GM12878 (cell line): Measurements from ENCODE around the gene MCM9. TPM values are rescaled to one million over a fixed set of nuclear protein-coding genes. Genes with fewer than 3 reads are reported as not detected.

Source experiments
- ATAC-seq: fragments of 200-7000 bp; cut with Tn5 transposase; 3 replicates; pipeline ENCODE4 v1.9.1; 2020; ENCODE audit warnings: mild to moderate bottlenecking, moderate library complexity
- BruUV-seq: library from RNA; stranded (reverse); fragments of 400-500 nt; replicated peaks from 2 replicates; lab custom pipeline; 2021; lab: Mats Ljungman, UMichigan
- CTCF ChIA-PET: fragments of 300-600 bp; sonication (Branson Sonifier 250); formaldehyde crosslinking; extraction: SDS; loops from one replicate; lab custom pipeline; 2021; ENCODE audit warnings: inconsistent platforms; lab: Yijun Ruan, JAX
- POLR2A ChIA-PET: fragments of 350-600 bp; formaldehyde crosslinking; extraction: SDS; loops from one replicate; lab custom pipeline; 2021; ENCODE audit warnings: inconsistent platforms; lab: Charles Lee
- RAD21 ChIA-PET: fragments of 300-600 bp; sonication (Branson Sonifier 250); formaldehyde crosslinking; loops from one replicate; lab custom pipeline; 2023; ENCODE audit warnings: antibody characterized with exemption; ENCODE audit not compliant: unreplicated experiment; lab: Charles Lee
- SMC1A ChIA-PET: fragments of 300-600 bp; sonication (Branson Sonifier 250); formaldehyde crosslinking; loops from one replicate; lab custom pipeline; 2023; ENCODE audit not compliant: unreplicated experiment, uncharacterized antibody; lab: Charles Lee
- DNase-seq: peaks from one replicate; pipeline ENCODE4 v3.0.0-alpha.2; 2011; ENCODE audit warnings: low read depth, low spot score
- FAIRE-seq: peaks from 3 replicates; lab custom pipeline; 2011; peaks lifted over from hg19 to GRCh38; lab: Jason Lieb, UNC
- H2AFZ ChIP-seq: 2 replicates; pipeline ENCODE4 v1.6.0; 2011; ENCODE audit warnings: low read depth, low read length, control low read depth; ENCODE audit not compliant: control insufficient read depth
- H3K27ac ChIP-seq: 2 replicates; pipeline ENCODE4 v1.5.1; 2011; ENCODE audit warnings: control low read depth; ENCODE audit not compliant: control insufficient read depth, insufficient read depth
- H3K27me3 ChIP-seq, 2 experiments: replicated peaks in 1 of 2; 2 replicates each; pipeline versions ENCODE4 v1.6.0 to v1.6.1; 2011; ENCODE audit warnings: low read length in 1 of 2; ENCODE audit not compliant: control insufficient read depth in 2 of 2, insufficient read depth in 2 of 2
- H3K36me3 ChIP-seq, 2 experiments: 2 replicates each; pipeline ENCODE4 v1.5.1; 2011; ENCODE audit warnings: low read length in 1 of 2; ENCODE audit not compliant: control insufficient read depth in 2 of 2, insufficient read depth in 2 of 2
- H3K4me1 ChIP-seq: 2 replicates; pipeline ENCODE4 v1.6.1; 2011; ENCODE audit warnings: mild to moderate bottlenecking, low read length, moderate library complexity, mixed read lengths; ENCODE audit not compliant: control insufficient read depth, insufficient read depth
- H3K4me2 ChIP-seq: 2 replicates; pipeline ENCODE4 v1.6.0; 2011; ENCODE audit warnings: control low read depth; ENCODE audit not compliant: control insufficient read depth, insufficient read depth
- H3K4me3 ChIP-seq: fragments of 200-600 bp; sonication (generic); 2 replicates; pipeline ENCODE4 v1.5.1; 2016
- H3K79me2 ChIP-seq: 2 replicates; pipeline ENCODE4 v1.6.0; 2011; ENCODE audit warnings: low read length; ENCODE audit not compliant: control insufficient read depth, insufficient read depth
- H3K9ac ChIP-seq: 2 replicates; pipeline ENCODE4 v1.8.0; 2011; ENCODE audit warnings: low read length, control low read depth, mixed read lengths; ENCODE audit not compliant: control insufficient read depth, insufficient read depth
- H3K9me3 ChIP-seq: replicated peaks from 3 replicates; pipeline ENCODE4 v1.5.1; 2011; ENCODE audit warnings: mild to moderate bottlenecking, low read length; ENCODE audit not compliant: control insufficient read depth, insufficient read depth
- H4K20me1 ChIP-seq: 2 replicates; pipeline ENCODE4 v1.6.0; 2011; ENCODE audit not compliant: control insufficient read depth, insufficient read depth
- ETV6 ChIP-seq, 2 experiments: fragments of 450-650 bp in 1 of 2; IDR thresholded peaks in 1 of 2; conservative IDR thresholded peaks in 1 of 2; 2 replicates each; pipeline ENCODE4 v1.6.1; 2014; ENCODE audit warnings: antibody characterized with exemption in 1 of 2, borderline replicate concordance in 1 of 2, low read depth in 1 of 2, mild to moderate bottlenecking in 1 of 2, moderate library complexity in 1 of 2
- JUND ChIP-seq: IDR thresholded peaks from 2 replicates; pipeline ENCODE4 v1.6.1; 2012; ENCODE audit warnings: low read depth, mild to moderate bottlenecking, low read length, improper control_type of control experiment, moderate library complexity
- SMAD5 ChIP-seq: IDR thresholded peaks from 2 replicates; pipeline ENCODE4 v1.6.1; 2016; ENCODE audit warnings: antibody characterized with exemption, low read depth
- SRF ChIP-seq, 2 experiments: IDR thresholded peaks; 2 replicates each; pipeline ENCODE4 v1.6.1; 2011; ENCODE audit warnings: low read depth in 2 of 2, low read length in 2 of 2, mild to moderate bottlenecking in 1 of 2, moderate library complexity in 1 of 2
- STAT3 ChIP-seq: IDR thresholded peaks from 2 replicates; pipeline ENCODE4 v1.6.1; 2011; ENCODE audit warnings: low read depth, low read length, improper control_type of control experiment
- SUPT20H ChIP-seq: IDR thresholded peaks from 2 replicates; pipeline ENCODE4 v1.6.1; 2011; ENCODE audit warnings: low read depth, mild to moderate bottlenecking, low read length, moderate library complexity, borderline replicate concordance; ENCODE audit not compliant: control insufficient read depth
- TAF1 ChIP-seq: IDR thresholded peaks from 2 replicates; pipeline ENCODE4 v1.6.1; 2011; ENCODE audit warnings: mild to moderate bottlenecking, low read depth, low read length, borderline replicate concordance
- TCF3 ChIP-seq: IDR thresholded peaks from 2 replicates; pipeline ENCODE4 v1.6.1; 2012; ENCODE audit warnings: low read depth, mild to moderate bottlenecking, low read length, borderline replicate concordance; ENCODE audit not compliant: insufficient read depth
- TCF7 ChIP-seq: IDR thresholded peaks from 2 replicates; pipeline ENCODE4 v1.6.1; 2014; ENCODE audit warnings: antibody characterized with exemption, borderline replicate concordance
- ZNF207 ChIP-seq: fragments of 450-650 bp; IDR thresholded peaks from 2 replicates; pipeline ENCODE4 v1.6.1; 2014; ENCODE audit warnings: antibody characterized with exemption, mild to moderate bottlenecking, borderline replicate concordance
- WGBS: methylation state at CpG from one replicate; pipeline ENCODE4 v1.1.6; 2016; ENCODE audit warnings: low lambda C conversion rate; ENCODE audit not compliant: insufficient replicate concordance, insufficient coverage; ENCODE audit errors: missing lambda C conversion rate; 5-methylcytosine and 5-hydroxymethylcytosine counted together
- in situ Hi-C: fragments of 300-500 bp; cut with MboI; formaldehyde crosslinking; loops from 9 replicates; pipeline ENCODE4 v1.14.3; 2018; ENCODE audit warnings: mixed read lengths
- intact Hi-C: fragments of 100-400 bp; cut with micrococcal nuclease; formaldehyde crosslinking; loops from one replicate; pipeline ENCODE4 v1.14.2; 2022; ENCODE audit not compliant: unreplicated experiment
- polyA plus RNA-seq, 11 experiments: library from polyadenylated mRNA; depleted of rRNA in 4 of 11; unstranded in 6 of 11; stranded (reverse) in 5 of 11; fragments of >200 nt; fragmentation: Nextera tagmentation in 4 of 11; fragmentation: Illumina TruSeq in 1 of 11; extraction: Ambion mirVana in 4 of 11; extraction: Trizol in 1 of 11; gene quantifications; 1 replicate in 1 of 11; 2 replicates in 10 of 11; pipeline versions ENCODE4 v1.2.1 to v1.2.3, GENCODE V29; 2011 to 2016; ENCODE audit warnings: inconsistent platforms in 2 of 11, missing spikeins in 2 of 11, low read depth in 1 of 11
- total RNA-seq, 4 experiments: library from RNA; depleted of rRNA in 3 of 4; stranded (reverse); fragments of >200 nt in 3 of 4; fragmentation: Illumina TruSeq in 1 of 4; extraction: Trizol in 1 of 4; gene quantifications; 2 replicates each; pipeline versions ENCODE4 v1.2.1 to v1.2.3, GENCODE V29; 2013 to 2021
- TF ChIP-seq, protein P1 (sequence below), 3 experiments: IDR thresholded peaks in 2 of 3; conservative IDR thresholded peaks in 1 of 3; 2 replicates each; pipeline ENCODE4 v1.5.1; 2011; ENCODE audit warnings: low read depth in 3 of 3, low read length in 3 of 3, mild to moderate bottlenecking in 3 of 3, control low read depth in 2 of 3, moderate library complexity in 2 of 3, inconsistent platforms in 1 of 3, mixed read lengths in 1 of 3; ENCODE audit not compliant: control insufficient read depth in 2 of 3, insufficient read depth in 1 of 3; ENCODE audit errors: extremely low read depth in 1 of 3
- TF ChIP-seq, protein P2 (sequence below): fragments of 450-650 bp; IDR thresholded peaks from 2 replicates; pipeline ENCODE4 v1.6.1; 2017; ENCODE audit warnings: antibody characterized with exemption, mild to moderate bottlenecking, moderate library complexity
- TF ChIP-seq, protein P3 (sequence below): fragments of 450-650 bp; IDR thresholded peaks from 2 replicates; pipeline ENCODE4 v1.6.1; 2017; ENCODE audit warnings: mild to moderate bottlenecking, moderate library complexity
- TF ChIP-seq, protein P4 (sequence below): IDR thresholded peaks from 2 replicates; pipeline ENCODE4 v1.6.1; 2011; ENCODE audit warnings: low read depth, low read length, improper control_type of control experiment, borderline replicate concordance

MCM9 gene
- total and polyA plus RNA-seq, 10 of the 15 experiments (the other 5 are each of a cell fraction or from before 2014, with no cell fraction given) = 3.4 to 18.5 (median 9.7) TPM

DNA sequence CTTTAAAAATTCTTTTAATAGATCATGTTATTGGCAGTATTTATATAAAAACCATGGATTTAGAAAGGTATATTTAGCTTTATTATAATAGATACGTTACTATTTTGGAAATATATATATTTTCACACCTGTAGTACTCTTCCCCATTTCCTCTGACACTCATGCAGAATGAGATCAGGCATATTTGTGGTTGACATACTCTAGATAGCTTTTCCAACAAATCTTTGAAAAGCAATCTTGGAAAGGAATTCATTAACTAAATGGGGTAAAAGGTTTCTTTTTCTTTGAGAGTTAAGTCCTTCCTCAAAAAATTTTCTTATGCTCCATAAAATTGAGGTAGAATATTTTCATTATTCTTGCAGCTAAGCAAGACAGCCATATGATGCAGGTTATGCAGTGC is 26.5 kb downstream of the MCM9 start:
- Histone ChIP-seq H3K4me2 (no peak overlapping the region), H3K9me3 (no peaks in the 10 kb centered on the region), H3K4me1 (no peaks in the 10 kb centered on the region), H4K20me1 (no peaks in the 10 kb centered on the region), H3K27me3 (no peaks in the 10 kb centered on the region), H3K27ac (no peak overlapping the region), H3K9ac (no peak overlapping the region), H3K36me3 (peaks cover 5 to 17% of the 10 kb centered on the region in 2 experiments; a peak in 3 of 4 replicates), H2AFZ (no peak overlapping the region), H3K4me3 (no peak overlapping the region), H3K79me2 (no peaks in the 10 kb centered on the region)
- RAD21 ChIA-PET = no interaction called here
- in situ Hi-C loops = no loop called here
- SMC1A ChIA-PET = interaction anchor here (1.1 to 1.3 kb wide), 3 partner anchors 12 to 17 kb away, joined by 3 read pairs; no protein-coding TSS in a partner anchor
- intact Hi-C loops = no loop called here
- ATAC-seq (no peak), FAIRE-seq (no peak), DNase-seq (no peak)
- TF ChIP-seq, protein P1, sequence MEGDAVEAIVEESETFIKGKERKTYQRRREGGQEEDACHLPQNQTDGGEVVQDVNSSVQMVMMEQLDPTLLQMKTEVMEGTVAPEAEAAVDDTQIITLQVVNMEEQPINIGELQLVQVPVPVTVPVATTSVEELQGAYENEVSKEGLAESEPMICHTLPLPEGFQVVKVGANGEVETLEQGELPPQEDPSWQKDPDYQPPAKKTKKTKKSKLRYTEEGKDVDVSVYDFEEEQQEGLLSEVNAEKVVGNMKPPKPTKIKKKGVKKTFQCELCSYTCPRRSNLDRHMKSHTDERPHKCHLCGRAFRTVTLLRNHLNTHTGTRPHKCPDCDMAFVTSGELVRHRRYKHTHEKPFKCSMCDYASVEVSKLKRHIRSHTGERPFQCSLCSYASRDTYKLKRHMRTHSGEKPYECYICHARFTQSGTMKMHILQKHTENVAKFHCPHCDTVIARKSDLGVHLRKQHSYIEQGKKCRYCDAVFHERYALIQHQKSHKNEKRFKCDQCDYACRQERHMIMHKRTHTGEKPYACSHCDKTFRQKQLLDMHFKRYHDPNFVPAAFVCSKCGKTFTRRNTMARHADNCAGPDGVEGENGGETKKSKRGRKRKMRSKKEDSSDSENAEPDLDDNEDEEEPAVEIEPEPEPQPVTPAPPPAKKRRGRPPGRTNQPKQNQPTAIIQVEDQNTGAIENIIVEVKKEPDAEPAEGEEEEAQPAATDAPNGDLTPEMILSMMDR (IDR thresholded peaks at IDR 0.05 in 2 of 3, conservative IDR thresholded peaks at IDR 0.05 in 1 of 3; ENCODE audit: control insufficient read depth in 2 of 3, extremely low read depth in 1 of 3, insufficient read depth in 1 of 3, low read depth in 3 of 3, low read length in 3 of 3) = no peak
- TF ChIP-seq ETV6 (conservative IDR thresholded peaks at IDR 0.05 in 1 of 2, IDR thresholded peaks at IDR 0.05 in 1 of 2; ENCODE audit: borderline replicate concordance in 1 of 2, low read depth in 1 of 2) (no peak), ZNF207 (no peak), STAT3 (no peak), TCF3 (no peak), SRF (IDR thresholded peaks at IDR 0.05; ENCODE audit: low read depth in 2 of 2, low read length in 2 of 2) (no peak), TAF1 (no peak), SMAD5 (no peak), SUPT20H (no peak), JUND (no peak), TCF7 (no peak)
- TF ChIP-seq, protein P2, sequence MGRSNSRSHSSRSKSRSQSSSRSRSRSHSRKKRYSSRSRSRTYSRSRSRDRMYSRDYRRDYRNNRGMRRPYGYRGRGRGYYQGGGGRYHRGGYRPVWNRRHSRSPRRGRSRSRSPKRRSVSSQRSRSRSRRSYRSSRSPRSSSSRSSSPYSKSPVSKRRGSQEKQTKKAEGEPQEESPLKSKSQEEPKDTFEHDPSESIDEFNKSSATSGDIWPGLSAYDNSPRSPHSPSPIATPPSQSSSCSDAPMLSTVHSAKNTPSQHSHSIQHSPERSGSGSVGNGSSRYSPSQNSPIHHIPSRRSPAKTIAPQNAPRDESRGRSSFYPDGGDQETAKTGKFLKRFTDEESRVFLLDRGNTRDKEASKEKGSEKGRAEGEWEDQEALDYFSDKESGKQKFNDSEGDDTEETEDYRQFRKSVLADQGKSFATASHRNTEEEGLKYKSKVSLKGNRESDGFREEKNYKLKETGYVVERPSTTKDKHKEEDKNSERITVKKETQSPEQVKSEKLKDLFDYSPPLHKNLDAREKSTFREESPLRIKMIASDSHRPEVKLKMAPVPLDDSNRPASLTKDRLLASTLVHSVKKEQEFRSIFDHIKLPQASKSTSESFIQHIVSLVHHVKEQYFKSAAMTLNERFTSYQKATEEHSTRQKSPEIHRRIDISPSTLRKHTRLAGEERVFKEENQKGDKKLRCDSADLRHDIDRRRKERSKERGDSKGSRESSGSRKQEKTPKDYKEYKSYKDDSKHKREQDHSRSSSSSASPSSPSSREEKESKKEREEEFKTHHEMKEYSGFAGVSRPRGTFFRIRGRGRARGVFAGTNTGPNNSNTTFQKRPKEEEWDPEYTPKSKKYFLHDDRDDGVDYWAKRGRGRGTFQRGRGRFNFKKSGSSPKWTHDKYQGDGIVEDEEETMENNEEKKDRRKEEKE = no peak
- TF ChIP-seq, protein P3, sequence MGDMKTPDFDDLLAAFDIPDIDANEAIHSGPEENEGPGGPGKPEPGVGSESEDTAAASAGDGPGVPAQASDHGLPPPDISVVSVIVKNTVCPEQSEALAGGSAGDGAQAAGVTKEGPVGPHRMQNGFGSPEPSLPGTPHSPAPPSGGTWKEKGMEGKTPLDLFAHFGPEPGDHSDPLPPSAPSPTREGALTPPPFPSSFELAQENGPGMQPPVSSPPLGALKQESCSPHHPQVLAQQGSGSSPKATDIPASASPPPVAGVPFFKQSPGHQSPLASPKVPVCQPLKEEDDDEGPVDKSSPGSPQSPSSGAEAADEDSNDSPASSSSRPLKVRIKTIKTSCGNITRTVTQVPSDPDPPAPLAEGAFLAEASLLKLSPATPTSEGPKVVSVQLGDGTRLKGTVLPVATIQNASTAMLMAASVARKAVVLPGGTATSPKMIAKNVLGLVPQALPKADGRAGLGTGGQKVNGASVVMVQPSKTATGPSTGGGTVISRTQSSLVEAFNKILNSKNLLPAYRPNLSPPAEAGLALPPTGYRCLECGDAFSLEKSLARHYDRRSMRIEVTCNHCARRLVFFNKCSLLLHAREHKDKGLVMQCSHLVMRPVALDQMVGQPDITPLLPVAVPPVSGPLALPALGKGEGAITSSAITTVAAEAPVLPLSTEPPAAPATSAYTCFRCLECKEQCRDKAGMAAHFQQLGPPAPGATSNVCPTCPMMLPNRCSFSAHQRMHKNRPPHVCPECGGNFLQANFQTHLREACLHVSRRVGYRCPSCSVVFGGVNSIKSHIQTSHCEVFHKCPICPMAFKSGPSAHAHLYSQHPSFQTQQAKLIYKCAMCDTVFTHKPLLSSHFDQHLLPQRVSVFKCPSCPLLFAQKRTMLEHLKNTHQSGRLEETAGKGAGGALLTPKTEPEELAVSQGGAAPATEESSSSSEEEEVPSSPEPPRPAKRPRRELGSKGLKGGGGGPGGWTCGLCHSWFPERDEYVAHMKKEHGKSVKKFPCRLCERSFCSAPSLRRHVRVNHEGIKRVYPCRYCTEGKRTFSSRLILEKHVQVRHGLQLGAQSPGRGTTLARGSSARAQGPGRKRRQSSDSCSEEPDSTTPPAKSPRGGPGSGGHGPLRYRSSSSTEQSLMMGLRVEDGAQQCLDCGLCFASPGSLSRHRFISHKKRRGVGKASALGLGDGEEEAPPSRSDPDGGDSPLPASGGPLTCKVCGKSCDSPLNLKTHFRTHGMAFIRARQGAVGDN = no peak
- TF ChIP-seq, protein P4, sequence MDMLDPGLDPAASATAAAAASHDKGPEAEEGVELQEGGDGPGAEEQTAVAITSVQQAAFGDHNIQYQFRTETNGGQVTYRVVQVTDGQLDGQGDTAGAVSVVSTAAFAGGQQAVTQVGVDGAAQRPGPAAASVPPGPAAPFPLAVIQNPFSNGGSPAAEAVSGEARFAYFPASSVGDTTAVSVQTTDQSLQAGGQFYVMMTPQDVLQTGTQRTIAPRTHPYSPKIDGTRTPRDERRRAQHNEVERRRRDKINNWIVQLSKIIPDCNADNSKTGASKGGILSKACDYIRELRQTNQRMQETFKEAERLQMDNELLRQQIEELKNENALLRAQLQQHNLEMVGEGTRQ = no peak
- POLR2A ChIA-PET = no interaction called here
- 96% methylated on average over 1 of the region's 1 CpG for WGBS
- no TSS peak for BruUV-seq
- CTCF ChIA-PET = interaction anchor here (0.6 to 1.7 kb wide), 2 partner anchors 11 to 1414 kb away, joined by 4 to 5 read pairs; no protein-coding TSS in a partner anchor
